Esophagus squamous epithelium (tissue), 4 donors: ENCODE measurements around the gene NELFCD.

Experiments used
- CTCF ChIP-seq, 6 experiments: fragments of 450-650 bp in 4 of 6; fragments of 200-600 bp in 2 of 6; sonication (generic) in 2 of 6; IDR thresholded peaks; one replicate each; pipeline ENCODE4 v1.5.1; 2016 to 2019; ENCODE audit warnings: antibody characterized with exemption in 6 of 6, mild to moderate bottlenecking in 4 of 6, moderate library complexity in 4 of 6
- POLR2A ChIP-seq, 4 donors: fragments of 450-650 bp; IDR thresholded peaks; one replicate each; pipeline ENCODE4 v1.6.1; 2017; ENCODE audit warnings: antibody characterized with exemption in 4 of 4, mild to moderate bottlenecking in 4 of 4, moderate library complexity in 3 of 4

- TF ChIP-seq POLR2A (IDR thresholded peaks at IDR 0.05) (no peak), CTCF (IDR thresholded peaks at IDR 0.05) (no peak)
Observed at GRCh38 chr20:59035381-59035780, 54.3 kb downstream of the NELFCD start.
